Caco-2 (cell line): ENCODE data around the gene ABCB8. TPM values are rescaled to one million over a fixed set of nuclear protein-coding genes. Genes with fewer than 3 reads are reported as not detected.

Experiments
- BruUV-seq: library from RNA; stranded (reverse); fragments of 400-500 nt; replicated peaks from 2 replicates; lab custom pipeline; 2021; lab: Mats Ljungman, UMichigan
- CTCF ChIA-PET: fragments of 300-600 bp; sonication (Branson Sonifier 250); formaldehyde crosslinking; loops from one replicate; lab custom pipeline; 2022; ENCODE audit warnings: antibody characterized with exemption; lab: Charles Lee
- POLR2A ChIA-PET: fragments of 300-600 bp; sonication (Branson Sonifier 250); formaldehyde crosslinking; loops from one replicate; lab custom pipeline; 2022; ENCODE audit warnings: antibody characterized with exemption; lab: Charles Lee
- DNase-seq, 2 experiments: peaks; one replicate each; pipeline versions ENCODE4 v3.0.0 to v3.0.0-alpha.2; 2020 to 2022
- H3K27me3 ChIP-seq: replicated peaks from 2 replicates; pipeline ENCODE4 v1.6.0; 2011; ENCODE audit warnings: low read length; ENCODE audit not compliant: control insufficient read depth, insufficient read depth
- H3K36me3 ChIP-seq: 2 replicates; pipeline ENCODE4 v1.5.1; 2011; ENCODE audit warnings: low read length; ENCODE audit not compliant: control insufficient read depth, insufficient read depth
- H3K4me1 ChIP-seq: fragments of 250-450 bp; sonication (Bioruptor Pico); 2 replicates; pipeline ENCODE4 v1.5.1; 2020; ENCODE audit warnings: mild to moderate bottlenecking
- H3K4me3 ChIP-seq: 2 replicates; pipeline ENCODE4 v1.5.1; 2011; ENCODE audit warnings: low read depth, mild to moderate bottlenecking, control low read depth, low read length
- H3K9me3 ChIP-seq: fragments of 250-450 bp; sonication (Bioruptor Pico); 2 replicates; pipeline ENCODE4 v1.5.1; 2020; ENCODE audit warnings: mild to moderate bottlenecking, moderate library complexity
- H3K27ac Mint-ChIP-seq: one replicate; pipeline ENCODE4 v1.8.0; 2022; ENCODE audit warnings: mixed read lengths; ENCODE audit not compliant: unreplicated experiment
- H3K27me3 Mint-ChIP-seq: one replicate; pipeline ENCODE4 v1.8.0; 2022; ENCODE audit warnings: mixed read lengths; ENCODE audit not compliant: insufficient read depth, unreplicated experiment
- H3K36me3 Mint-ChIP-seq: one replicate; pipeline ENCODE4 v1.8.0; 2022; ENCODE audit warnings: mild to moderate bottlenecking, mixed read lengths; ENCODE audit not compliant: insufficient read depth, unreplicated experiment
- H3K4me1 Mint-ChIP-seq: one replicate; pipeline ENCODE4 v1.8.0; 2022; ENCODE audit warnings: low read depth, mixed read lengths; ENCODE audit not compliant: unreplicated experiment
- H3K4me3 Mint-ChIP-seq: one replicate; pipeline ENCODE4 v1.8.0; 2022; ENCODE audit warnings: mild to moderate bottlenecking, moderate library complexity, mixed read lengths; ENCODE audit not compliant: unreplicated experiment
- H3K9me3 Mint-ChIP-seq: one replicate; pipeline ENCODE4 v1.8.0; 2022; ENCODE audit warnings: mixed read lengths; ENCODE audit not compliant: unreplicated experiment
- CTCF ChIP-seq, 2 experiments: fragments of 200-600 bp in 1 of 2; IDR thresholded peaks; 1 replicate in 1 of 2; 2 replicates in 1 of 2; pipeline versions ENCODE4 v1.5.1 to v1.8.0; 2011 to 2022; ENCODE audit warnings: antibody characterized with exemption in 1 of 2, control low read depth in 1 of 2, inconsistent platforms in 1 of 2, low read depth in 1 of 2, low read length in 1 of 2, mild to moderate bottlenecking in 1 of 2, moderate library complexity in 1 of 2; ENCODE audit not compliant: insufficient read depth in 1 of 2, severe bottlenecking in 1 of 2, unreplicated experiment in 1 of 2
- intact Hi-C: fragments of 100-400 bp; cut with micrococcal nuclease; formaldehyde crosslinking; loops from one replicate; pipeline ENCODE4 v1.10.0; 2022; ENCODE audit not compliant: unreplicated experiment
- total RNA-seq: library from RNA; stranded (reverse); gene quantifications from 2 replicates; pipeline ENCODE4 v1.2.3, GENCODE V29; 2022

The ABCB8 gene
- total RNA-seq, 1 experiment from 2014 or later = 30.8 TPM

GRCh38 chr7:151056666-151057505 lies 28.6 kb downstream of the ABCB8 start:
- Histone ChIP-seq H3K4me1 (peaks cover 20% of the 10 kb centered on the region), H3K4me3 (peak overlapping the region; percentile 63), H3K9me3 (no peaks in the 10 kb centered on the region), H3K36me3 (no peaks in the 10 kb centered on the region; the same call in 1 of the 2 replicates), H3K27me3 (no peaks in the 10 kb centered on the region)
- BruUV-seq = no TSS peak
- H3K9me3 Mint-ChIP-seq = no peaks in the 10 kb centered on the region
- no peak for TF ChIP-seq CTCF (IDR thresholded peaks at IDR 0.05; ENCODE audit: insufficient read depth in 1 of 2, low read depth in 1 of 2, low read length in 1 of 2, severe bottlenecking in 1 of 2, unreplicated experiment in 1 of 2)
- ChIA-PET CTCF (interaction anchor here (1.5 kb wide), 1 partner anchor 29 kb away, joined by 6 read pairs; the partner anchor contains the start of gene ABCB8), POLR2A (no interaction called here)
- no peaks in the 10 kb centered on the region for H3K27me3 Mint-ChIP-seq
- no peak for DNase-seq
- H3K27ac Mint-ChIP-seq = peak overlapping the region; percentile 94
- peaks cover 24% of the 10 kb centered on the region for H3K4me1 Mint-ChIP-seq
- peaks cover 16% of the 10 kb centered on the region for H3K36me3 Mint-ChIP-seq
- H3K4me3 Mint-ChIP-seq = peak overlapping the region; percentile 95
- intact Hi-C loops = no loop called here

GRCh38 chr7:151057506-151057988 lies 29.3 kb downstream of the ABCB8 start, which contains the start of gene CDK5:
Gene CDK5 (minus strand): TSS chr7:151057897. CDS start chr7:151057848, 49 bp downstream.
- H3K4me3 Mint-ChIP-seq = peak within 1 kb of the TSS; percentile 95
- TF ChIP-seq CTCF (IDR thresholded peaks at IDR 0.05; ENCODE audit: insufficient read depth in 1 of 2, low read depth in 1 of 2, low read length in 1 of 2, severe bottlenecking in 1 of 2, unreplicated experiment in 1 of 2) = no peak
- Histone ChIP-seq H3K27me3 (no peaks in the 10 kb centered on the region), H3K4me1 (peaks cover 23% of the 10 kb centered on the region), H3K36me3 (no peaks in the 10 kb centered on the region; the same call in 1 of the 2 replicates), H3K9me3 (no peaks in the 10 kb centered on the region), H3K4me3 (peak within 1 kb of the TSS; percentile 63)
- no peak for DNase-seq
- BruUV-seq = no TSS peak
- ChIA-PET POLR2A (interaction anchor here (0.5 kb wide), 1 partner anchor 37 kb away, joined by 14 read pairs; no protein-coding TSS in a partner anchor), CTCF (interaction anchor here (0.6 to 1.6 kb wide), 3 partner anchors 23 to 66 kb away, joined by 3 to 6 read pairs (median 4); partner anchors contain the start of genes ABCB8 and FASTK)
- H3K4me1 Mint-ChIP-seq = peaks cover 25% of the 10 kb centered on the region
- intact Hi-C loops = no loop called here
- peak within 1 kb of the TSS; percentile 94 for H3K27ac Mint-ChIP-seq
- H3K36me3 Mint-ChIP-seq = peaks cover 23% of the 10 kb centered on the region
- no peaks in the 10 kb centered on the region for H3K27me3 Mint-ChIP-seq
- H3K9me3 Mint-ChIP-seq = no peaks in the 10 kb centered on the region
